ENCODE results near the gene SREBF1. TPM values are rescaled to one million over a fixed set of nuclear protein-coding genes. Genes with fewer than 3 reads are reported as not detected.

The SREBF1 gene
- polyA plus RNA-seq, 1 experiment = 13.6 TPM

- DNase-seq (ENCODE audit: low read depth, low spot score) = no peak
Measured at GRCh38 chr17:17868641-17869522, 32.1 kb upstream of the SREBF1 start.

GRCh38 chr17:17866897-17867296 is 30.1 kb upstream of the SREBF1 start:
- TF ChIP-seq CTCF (IDR thresholded peaks at IDR 0.05; ENCODE audit: low read depth, low read length) = no peak
- CTCF ChIA-PET = interaction anchor here (1.0 kb wide), 2 partner anchors 13 to 53 kb away, joined by 3 read pairs; no protein-coding TSS in a partner anchor
- no peak for DNase-seq (ENCODE audit: low read depth, low spot score)
- Histone ChIP-seq H3K27ac (ENCODE audit: low read depth, low read length) (no peak overlapping the region), H3K4me3 (ENCODE audit: low read depth, low read length) (no peak overlapping the region), H3K27me3 (ENCODE audit: control insufficient read depth, insufficient read depth, low read length) (no peaks in the 10 kb centered on the region), H3K9me3 (ENCODE audit: control insufficient read depth, insufficient read depth, low read length) (no peaks in the 10 kb centered on the region)
- POLR2A ChIA-PET = no interaction called here

More at GRCh38 chr17:17868641-17869522, 32.1 kb upstream of the SREBF1 start:
- Histone ChIP-seq H3K27me3 (ENCODE audit: control insufficient read depth, insufficient read depth, low read length) (no peaks in the 10 kb centered on the region), H3K27ac (ENCODE audit: low read depth, low read length) (no peak overlapping the region), H3K9me3 (ENCODE audit: control insufficient read depth, insufficient read depth, low read length) (no peaks in the 10 kb centered on the region), H3K4me3 (ENCODE audit: low read depth, low read length) (no peak overlapping the region)
- ChIA-PET CTCF (interaction anchor here (0.6 to 1.1 kb wide), 3 partner anchors 9 to 292 kb away, joined by 3 to 9 read pairs (median 3); no protein-coding TSS in a partner anchor), POLR2A (no interaction called here)
- no peak for TF ChIP-seq CTCF (IDR thresholded peaks at IDR 0.05; ENCODE audit: low read depth, low read length)

GRCh38 chr17:17866425-17866824 is 29.6 kb upstream of the SREBF1 start:
- no peaks in the 10 kb centered on the region for H3K9me3 ChIP-seq (ENCODE audit: control insufficient read depth, insufficient read depth, low read length)
- CTCF ChIA-PET = interaction anchor here (1.0 kb wide), 1 partner anchor 13 kb away, joined by 3 read pairs; no protein-coding TSS in a partner anchor

GRCh38 chr17:17865035-17865434 is 28.2 kb upstream of the SREBF1 start:
- no peak for TF ChIP-seq CTCF (IDR thresholded peaks at IDR 0.05; ENCODE audit: low read depth, low read length)
- CTCF ChIA-PET = no interaction called here
- POLR2A ChIA-PET = no interaction called here

More at GRCh38 chr17:17866425-17866824, 29.6 kb upstream of the SREBF1 start:
- Histone ChIP-seq H3K4me3 (ENCODE audit: low read depth, low read length) (no peak overlapping the region), H3K27ac (ENCODE audit: low read depth, low read length) (no peak overlapping the region), H3K27me3 (ENCODE audit: control insufficient read depth, insufficient read depth, low read length) (no peaks in the 10 kb centered on the region)
- POLR2A ChIA-PET = no interaction called here
- TF ChIP-seq CTCF (IDR thresholded peaks at IDR 0.05; ENCODE audit: low read depth, low read length) = no peak
- DNase-seq (ENCODE audit: low read depth, low spot score) = no peak

GRCh38 chr17:17860766-17861107 is 24.0 kb upstream of the SREBF1 start:
- Histone ChIP-seq H3K9me3 (ENCODE audit: control insufficient read depth, insufficient read depth, low read length) (no peaks in the 10 kb centered on the region), H3K27me3 (ENCODE audit: control insufficient read depth, insufficient read depth, low read length) (no peaks in the 10 kb centered on the region), H3K27ac (ENCODE audit: low read depth, low read length) (no peak overlapping the region), H3K4me3 (ENCODE audit: low read depth, low read length) (no peak overlapping the region)
- TF ChIP-seq CTCF (IDR thresholded peaks at IDR 0.05; ENCODE audit: low read depth, low read length) = no peak
- CTCF ChIA-PET = interaction anchor here (0.7 to 3.0 kb wide), 7 partner anchors 11 to 59 kb away, joined by 3 to 10 read pairs (median 4); no protein-coding TSS in a partner anchor
- DNase-seq (ENCODE audit: low read depth, low spot score) = no peak
- POLR2A ChIA-PET = interaction anchor here (0.6 kb wide), 1 partner anchor 248 kb away, joined by 6 read pairs; no protein-coding TSS in a partner anchor

More at GRCh38 chr17:17865035-17865434, 28.2 kb upstream of the SREBF1 start:
- Histone ChIP-seq H3K9me3 (ENCODE audit: control insufficient read depth, insufficient read depth, low read length) (no peaks in the 10 kb centered on the region), H3K27ac (ENCODE audit: low read depth, low read length) (no peak overlapping the region), H3K27me3 (ENCODE audit: control insufficient read depth, insufficient read depth, low read length) (no peaks in the 10 kb centered on the region), H3K4me3 (ENCODE audit: low read depth, low read length) (no peak overlapping the region)
- no peak for DNase-seq (ENCODE audit: low read depth, low spot score)

All from AG04450 (cell line).